Glutamatergic neuron (in vitro differentiated cells): ENCODE data around the gene TPK1. TPM values are rescaled to one million over a fixed set of nuclear protein-coding genes. Genes with fewer than 3 reads are reported as not detected.

ENCODE experiments used
- DNase-seq: peaks from one replicate; pipeline ENCODE4 v3.0.0; 2022
- H3K27ac Mint-ChIP-seq: one replicate; pipeline ENCODE4 v1.8.0; 2020; ENCODE audit warnings: mild to moderate bottlenecking, mixed read lengths, inconsistent platforms; ENCODE audit not compliant: unreplicated experiment
- H3K27me3 Mint-ChIP-seq: one replicate; pipeline ENCODE4 v1.8.0; 2020; ENCODE audit warnings: mild to moderate bottlenecking, moderate library complexity, mixed read lengths, inconsistent platforms; ENCODE audit not compliant: unreplicated experiment
- H3K36me3 Mint-ChIP-seq: one replicate; pipeline ENCODE4 v1.8.0; 2020; ENCODE audit warnings: mild to moderate bottlenecking, mixed read lengths, inconsistent platforms; ENCODE audit not compliant: unreplicated experiment
- H3K4me1 Mint-ChIP-seq: one replicate; pipeline ENCODE4 v1.8.0; 2020; ENCODE audit warnings: mild to moderate bottlenecking, low read depth, mixed read lengths, inconsistent platforms; ENCODE audit not compliant: unreplicated experiment
- H3K4me3 Mint-ChIP-seq: one replicate; pipeline ENCODE4 v1.8.0; 2020; ENCODE audit warnings: mild to moderate bottlenecking, mixed read lengths, inconsistent platforms; ENCODE audit not compliant: unreplicated experiment
- H3K9me3 Mint-ChIP-seq: one replicate; pipeline ENCODE4 v1.8.0; 2020; ENCODE audit warnings: mild to moderate bottlenecking, moderate library complexity, mixed read lengths, inconsistent platforms; ENCODE audit not compliant: unreplicated experiment
- CTCF ChIP-seq: fragments of 200-600 bp; sonication (generic); IDR thresholded peaks from one replicate; pipeline ENCODE4 v1.5.0; 2021; ENCODE audit not compliant: partially characterized antibody, unreplicated experiment
- total RNA-seq: library from RNA; stranded (reverse); fragmentation: NEBNext Ultra II Directional; extraction: Animal tissue kit (Norgen Biotek cat#: 25700); gene quantifications from one replicate; pipeline ENCODE4 v1.2.1, GENCODE V29; 2021; ENCODE audit not compliant: unreplicated experiment

Gene TPK1
- total RNA-seq, 1 donor from 2014 or later, result 2.6 TPM

- Mint-ChIP-seq H3K4me3 (no peak overlapping the region), H3K27ac (no peak overlapping the region), H3K9me3 (no peaks in the 10 kb centered on the region), H3K27me3 (no peaks in the 10 kb centered on the region), H3K4me1 (peaks cover 3% of the 10 kb centered on the region), H3K36me3 (no peaks in the 10 kb centered on the region)
- TF ChIP-seq CTCF, result no peak
- no peak for DNase-seq
Measured at GRCh38 chr7:144768633-144769032, 67.2 kb downstream of the TPK1 start.

GRCh38 chr7:144763291-144763690 is 72.6 kb downstream of the TPK1 start:
- H3K27ac Mint-ChIP-seq, result no peak overlapping the region
- no peak for DNase-seq
- no peak for TF ChIP-seq CTCF
- no peaks in the 10 kb centered on the region for H3K4me1 Mint-ChIP-seq
- H3K27me3 Mint-ChIP-seq, result no peaks in the 10 kb centered on the region
- H3K36me3 Mint-ChIP-seq, result no peaks in the 10 kb centered on the region
- H3K9me3 Mint-ChIP-seq, result no peaks in the 10 kb centered on the region
- H3K4me3 Mint-ChIP-seq, result no peak overlapping the region

DNA sequence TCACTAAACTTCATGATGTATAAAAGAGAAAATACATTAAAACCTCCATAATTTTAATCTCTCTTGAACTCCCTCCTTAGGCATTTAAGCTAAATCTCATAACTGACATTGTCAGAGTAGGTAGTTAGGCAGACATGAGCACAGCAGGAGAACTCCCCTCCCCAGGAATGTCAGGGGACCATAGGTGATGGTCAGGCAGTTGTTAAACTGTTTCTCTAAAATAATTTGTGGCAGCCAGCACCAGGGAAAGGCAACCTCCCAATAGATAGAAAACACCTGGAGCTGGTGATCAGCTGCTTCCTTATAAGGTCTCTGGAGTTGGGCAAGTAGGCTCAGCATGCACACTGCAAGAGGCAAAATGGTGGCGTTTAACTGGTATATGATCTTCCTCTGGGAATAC is 73.0 kb downstream of the TPK1 start:
- DNase-seq, result no peak
- no peaks in the 10 kb centered on the region for H3K4me1 Mint-ChIP-seq
- no peaks in the 10 kb centered on the region for H3K36me3 Mint-ChIP-seq
- H3K27ac Mint-ChIP-seq, result no peak overlapping the region
- no peaks in the 10 kb centered on the region for H3K27me3 Mint-ChIP-seq
- H3K4me3 Mint-ChIP-seq, result no peak overlapping the region
- no peaks in the 10 kb centered on the region for H3K9me3 Mint-ChIP-seq
- TF ChIP-seq CTCF, result no peak

- Mint-ChIP-seq H3K27me3 (no peaks in the 10 kb centered on the region), H3K36me3 (no peaks in the 10 kb centered on the region), H3K4me1 (no peaks in the 10 kb centered on the region), H3K9me3 (no peaks in the 10 kb centered on the region), H3K4me3 (no peak overlapping the region), H3K27ac (no peak overlapping the region)
- no peak for TF ChIP-seq CTCF
- DNase-seq, result no peak
Measured at GRCh38 chr7:144761493-144761892, 74.4 kb downstream of the TPK1 start.

DNA sequence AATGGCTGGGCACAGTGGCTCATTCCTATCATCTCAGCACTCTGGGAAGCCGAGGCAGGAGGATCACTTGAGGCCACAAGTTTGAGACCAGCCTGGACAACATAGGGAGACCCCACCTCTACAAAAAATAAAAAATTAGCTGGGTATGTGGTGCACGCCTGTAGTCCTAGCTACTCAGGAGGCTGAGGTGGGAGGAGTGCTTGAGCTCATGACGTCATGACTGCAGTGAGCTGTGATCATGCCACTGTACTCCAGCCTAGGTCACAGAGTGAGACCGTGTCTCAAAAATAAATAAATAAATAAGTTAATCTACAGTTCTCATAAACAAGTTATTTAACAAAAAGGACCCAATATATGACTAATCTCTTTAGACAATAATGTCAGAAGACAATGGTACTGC is 76.2 kb downstream of the TPK1 start:
- Mint-ChIP-seq H3K27me3 (no peaks in the 10 kb centered on the region), H3K9me3 (no peaks in the 10 kb centered on the region), H3K36me3 (no peaks in the 10 kb centered on the region), H3K27ac (no peak overlapping the region), H3K4me3 (no peak overlapping the region), H3K4me1 (no peaks in the 10 kb centered on the region)
- TF ChIP-seq CTCF, result no peak
- no peak for DNase-seq
